Stimulated activated naive CD8-positive, alpha-beta T cell treated with anti-CD3 and anti-CD28 coated beads, Interleukin-15, amount 100 ng/mL, for 72 hours (primary cell): ENCODE results near the gene M1AP.

Experiments used
- ATAC-seq: fragments of 150-1000 bp; cut with Tn5 transposase; 2 replicates; pipeline ENCODE4 v1.10.0; 2021; ENCODE audit warnings: mild to moderate bottlenecking, moderate library complexity
- DNase-seq, 2 donors: peaks; one replicate each; pipeline ENCODE4 v3.0.0; 2021 to 2022
- H3K27ac Mint-ChIP-seq, 2 donors: one replicate each; pipeline ENCODE4 v1.8.0; 2022; ENCODE audit warnings: mild to moderate bottlenecking in 2 of 2, mixed read lengths in 2 of 2, moderate library complexity in 2 of 2
- H3K27me3 Mint-ChIP-seq: one replicate; pipeline ENCODE4 v1.8.0; 2022; ENCODE audit warnings: mixed read lengths
- H3K4me1 Mint-ChIP-seq: one replicate; pipeline ENCODE4 v1.8.0; 2022; ENCODE audit warnings: mild to moderate bottlenecking, mixed read lengths
- H3K4me3 Mint-ChIP-seq, 2 donors: one replicate each; pipeline ENCODE4 v1.8.0; 2022; ENCODE audit warnings: mild to moderate bottlenecking in 2 of 2, mixed read lengths in 2 of 2, moderate library complexity in 1 of 2
- H3K9me3 Mint-ChIP-seq, 2 donors: one replicate each; pipeline ENCODE4 v1.8.0; 2022; ENCODE audit warnings: mixed read lengths in 2 of 2

M1AP gene

GRCh38 chr2:74524955-74525716, 123.0 kb downstream of the M1AP start:
- peaks cover 31% of the 10 kb centered on the region for H3K4me1 Mint-ChIP-seq
- H3K4me3 Mint-ChIP-seq: no peak overlapping the region
- peaks cover 0 to 7% of the 10 kb centered on the region in 2 donors for H3K9me3 Mint-ChIP-seq
- H3K27me3 Mint-ChIP-seq: peaks cover 5% of the 10 kb centered on the region
- no peak for DNase-seq
- no peak for ATAC-seq
- no peak overlapping the region for H3K27ac Mint-ChIP-seq

DNA sequence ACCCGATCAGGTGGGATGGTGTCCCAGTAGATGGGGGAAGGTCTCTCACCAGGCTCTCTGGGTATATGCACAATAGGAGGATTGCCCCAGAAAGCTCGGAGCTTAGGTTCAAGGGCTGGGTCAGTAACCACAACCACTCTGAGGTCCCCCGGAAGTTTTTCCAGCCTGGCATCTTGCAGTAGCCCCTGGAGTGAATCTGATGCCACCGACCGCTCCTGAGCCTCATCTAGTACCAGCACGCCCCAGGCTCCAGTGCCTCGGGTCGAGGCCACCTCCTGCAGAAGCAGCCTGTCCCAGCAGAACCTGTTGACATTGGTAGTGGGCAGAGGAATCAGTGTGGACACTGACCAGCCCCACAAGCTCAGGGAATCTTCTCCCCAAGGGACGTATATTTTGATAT, 124.1 kb downstream of the M1AP start:
- Mint-ChIP-seq H3K4me3 (no peak overlapping the region), H3K27ac (no peak overlapping the region), H3K27me3 (peaks cover 16% of the 10 kb centered on the region), H3K9me3 (peaks cover 0 to 7% of the 10 kb centered on the region in 2 donors), H3K4me1 (peaks cover 30% of the 10 kb centered on the region)
- ATAC-seq (no peak), DNase-seq (no peak)

DNA sequence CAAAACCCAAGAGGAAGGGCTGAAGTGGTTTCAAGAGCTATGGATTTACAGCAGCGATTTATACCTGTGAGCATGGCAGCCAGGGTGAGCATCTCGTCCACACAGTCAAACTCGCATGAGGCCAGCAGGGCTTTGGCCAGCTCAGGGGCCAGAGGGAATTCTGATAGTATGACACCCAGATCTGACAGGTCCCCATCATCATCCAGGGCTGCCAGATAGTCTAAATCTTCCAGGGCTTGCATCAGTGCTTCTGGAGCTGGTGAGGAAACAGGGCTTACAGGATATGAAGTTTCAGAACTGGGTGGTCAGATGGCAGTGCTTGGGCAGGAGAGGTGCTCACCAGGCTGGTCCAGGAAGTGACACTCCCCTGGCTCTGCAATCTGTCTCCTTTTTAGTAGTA, 125.6 kb downstream of the M1AP start:
- H3K4me1 Mint-ChIP-seq: peaks cover 15% of the 10 kb centered on the region
- ATAC-seq (no peak), DNase-seq (no peak)
- H3K27ac Mint-ChIP-seq: no peak overlapping the region
- peaks cover 31% of the 10 kb centered on the region for H3K27me3 Mint-ChIP-seq
- peaks cover 0 to 7% of the 10 kb centered on the region in 2 donors for H3K9me3 Mint-ChIP-seq
- H3K4me3 Mint-ChIP-seq: no peak overlapping the region

DNA sequence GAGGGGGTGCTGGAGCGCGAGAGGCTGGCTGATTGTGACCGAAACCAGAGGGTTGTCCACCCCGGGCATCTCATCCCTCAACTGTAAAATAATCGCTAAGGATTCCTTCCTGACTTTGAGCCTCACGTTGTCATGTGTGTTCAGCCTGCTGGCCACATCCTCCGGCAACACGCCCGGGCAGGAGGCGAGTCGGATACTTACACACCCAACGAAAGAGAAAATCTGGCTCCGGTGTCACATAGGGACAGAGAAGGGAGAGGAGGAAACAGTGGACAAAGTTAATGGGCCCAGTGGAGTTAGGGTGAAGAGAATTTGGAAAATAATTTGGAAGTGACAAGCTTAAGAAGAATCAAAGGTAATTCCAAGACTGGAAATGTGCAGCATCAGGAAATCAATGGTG, 131.5 kb downstream of the M1AP start:
- DNase-seq (no peak), ATAC-seq (no peak)
- peaks cover 19% of the 10 kb centered on the region for H3K4me1 Mint-ChIP-seq
- peak overlapping the region; percentile 81 to 87 for H3K4me3 Mint-ChIP-seq
- no peaks in the 10 kb centered on the region for H3K9me3 Mint-ChIP-seq
- peaks cover 85% of the 10 kb centered on the region for H3K27me3 Mint-ChIP-seq
- no peak overlapping the region for H3K27ac Mint-ChIP-seq

GRCh38 chr2:74515981-74516633, 132.0 kb downstream of the M1AP start:
- ATAC-seq: peak; percentile 81
- Mint-ChIP-seq H3K27ac (peak overlapping the region in 1 of 2 donors; percentile 79), H3K9me3 (no peaks in the 10 kb centered on the region), H3K4me1 (peaks cover 20% of the 10 kb centered on the region), H3K4me3 (peak overlapping the region; percentile 81 to 87), H3K27me3 (peaks cover 90% of the 10 kb centered on the region)
- DNase-seq: peak; percentile 77 to 84

DNA sequence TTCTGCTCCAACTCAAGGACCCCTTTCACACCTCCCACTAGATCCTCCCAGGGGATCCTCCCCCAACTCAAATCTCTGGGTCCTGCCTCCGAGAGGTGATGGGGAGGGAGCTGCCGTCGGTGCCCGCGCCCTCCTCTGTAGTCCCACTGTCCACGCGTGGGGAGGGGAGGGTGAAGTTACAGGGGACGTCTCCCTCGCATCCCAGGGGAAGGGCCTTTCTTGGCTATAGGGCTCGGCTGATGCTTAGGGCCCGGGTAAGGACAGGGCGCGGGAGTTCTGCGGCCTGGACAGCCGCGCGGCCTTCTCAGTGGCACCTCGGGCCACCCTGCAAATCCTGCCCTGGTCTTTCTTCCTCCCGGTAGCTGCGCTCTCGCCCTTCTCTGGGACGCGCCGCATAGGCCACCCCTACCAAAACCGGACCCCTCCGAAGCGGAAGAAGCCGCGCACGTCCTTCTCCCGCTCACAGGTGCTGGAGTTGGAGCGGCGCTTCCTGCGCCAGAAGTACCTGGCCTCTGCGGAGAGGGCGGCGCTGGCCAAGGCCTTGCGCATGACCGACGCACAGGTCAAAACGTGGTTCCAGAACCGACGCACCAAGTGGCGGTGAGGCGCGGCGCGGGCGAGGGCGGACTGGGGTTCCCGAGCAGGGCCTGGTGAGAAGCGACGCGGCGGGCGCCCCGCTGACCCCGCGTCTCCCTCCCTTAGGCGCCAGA, 132.7 kb downstream of the M1AP start:
- DNase-seq (no peak), ATAC-seq (peak; percentile 21)
- no peak overlapping the region for H3K27ac Mint-ChIP-seq
- H3K9me3 Mint-ChIP-seq: no peaks in the 10 kb centered on the region
- H3K4me1 Mint-ChIP-seq: peaks cover 26% of the 10 kb centered on the region
- H3K4me3 Mint-ChIP-seq: peak overlapping the region; percentile 81 to 85
- H3K27me3 Mint-ChIP-seq: peaks cover 95% of the 10 kb centered on the region

- no peak for DNase-seq
- Mint-ChIP-seq H3K27ac (no peak within 1 kb of the TSS), H3K27me3 (peaks cover 95% of the 10 kb centered on the region), H3K4me1 (peaks cover 28% of the 10 kb centered on the region), H3K4me3 (peak within 1 kb of the TSS; percentile 81 to 85), H3K9me3 (no peaks in the 10 kb centered on the region)
- peak; percentile 26 for ATAC-seq
Measured at GRCh38 chr2:74514368-74515270, 133.5 kb downstream of the M1AP start, which contains the start of gene TLX2. Gene TLX2, plus strand, starts transcription at chr2:74514450. Its CDS starts 357 bp downstream, at chr2:74514807.

GRCh38 chr2:74513605-74514367, 134.3 kb downstream of the M1AP start:
- Mint-ChIP-seq H3K4me1 (peaks cover 28% of the 10 kb centered on the region), H3K4me3 (peak overlapping the region; percentile 58 to 65), H3K27ac (no peak overlapping the region), H3K9me3 (no peaks in the 10 kb centered on the region), H3K27me3 (peaks cover 90% of the 10 kb centered on the region)
- peak; percentile 47 for ATAC-seq
- peak in 1 of 2 donors; percentile 49 for DNase-seq

DNA sequence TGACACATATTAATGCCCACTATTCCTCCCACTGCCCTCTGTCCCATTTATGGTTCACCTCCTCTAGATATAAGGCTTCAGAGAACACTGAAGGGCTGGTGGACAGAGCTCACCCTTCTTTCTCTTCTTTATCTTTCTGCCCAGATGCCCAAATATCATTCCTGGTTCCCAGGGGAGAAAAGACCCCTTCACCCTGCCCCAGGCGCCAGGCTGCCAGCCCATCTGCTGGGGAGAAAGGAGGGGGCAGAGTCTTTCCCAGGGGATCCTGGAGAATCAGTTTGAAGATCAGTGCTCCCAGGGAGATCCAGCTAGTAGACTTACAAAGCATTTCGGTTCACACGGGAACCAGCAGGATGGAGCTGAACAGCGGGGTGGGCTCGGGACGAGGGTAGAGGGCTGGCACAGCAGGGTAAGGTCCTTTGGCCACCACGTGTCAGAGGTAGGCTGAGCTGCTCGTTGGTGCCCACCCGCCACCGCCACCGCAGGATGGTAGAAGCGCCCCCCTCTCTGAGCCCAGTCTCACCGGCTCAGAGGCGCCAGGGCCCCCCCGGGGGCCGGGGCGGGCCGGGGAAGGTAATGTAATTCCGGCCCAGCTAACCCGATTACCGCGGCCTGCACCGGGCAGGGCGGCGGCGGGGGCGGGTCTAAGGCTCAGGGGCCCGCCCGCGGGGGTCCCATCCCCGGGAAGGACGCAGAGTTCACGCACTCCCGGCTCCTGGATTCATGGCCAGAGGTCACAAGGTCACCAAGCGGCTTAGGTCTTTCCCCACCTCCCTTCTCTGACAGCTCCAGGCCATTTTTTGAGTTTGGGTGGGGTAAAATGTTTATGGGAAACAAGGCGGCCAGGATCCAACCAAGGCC, 135.2 kb downstream of the M1AP start:
- H3K27ac Mint-ChIP-seq: no peak overlapping the region
- H3K4me1 Mint-ChIP-seq: peaks cover 36% of the 10 kb centered on the region
- H3K27me3 Mint-ChIP-seq: peaks cover 88% of the 10 kb centered on the region
- no peaks in the 10 kb centered on the region for H3K9me3 Mint-ChIP-seq
- DNase-seq (no peak), ATAC-seq (no peak)
- peak overlapping the region in 1 of 2 donors; percentile 58 for H3K4me3 Mint-ChIP-seq

DNA sequence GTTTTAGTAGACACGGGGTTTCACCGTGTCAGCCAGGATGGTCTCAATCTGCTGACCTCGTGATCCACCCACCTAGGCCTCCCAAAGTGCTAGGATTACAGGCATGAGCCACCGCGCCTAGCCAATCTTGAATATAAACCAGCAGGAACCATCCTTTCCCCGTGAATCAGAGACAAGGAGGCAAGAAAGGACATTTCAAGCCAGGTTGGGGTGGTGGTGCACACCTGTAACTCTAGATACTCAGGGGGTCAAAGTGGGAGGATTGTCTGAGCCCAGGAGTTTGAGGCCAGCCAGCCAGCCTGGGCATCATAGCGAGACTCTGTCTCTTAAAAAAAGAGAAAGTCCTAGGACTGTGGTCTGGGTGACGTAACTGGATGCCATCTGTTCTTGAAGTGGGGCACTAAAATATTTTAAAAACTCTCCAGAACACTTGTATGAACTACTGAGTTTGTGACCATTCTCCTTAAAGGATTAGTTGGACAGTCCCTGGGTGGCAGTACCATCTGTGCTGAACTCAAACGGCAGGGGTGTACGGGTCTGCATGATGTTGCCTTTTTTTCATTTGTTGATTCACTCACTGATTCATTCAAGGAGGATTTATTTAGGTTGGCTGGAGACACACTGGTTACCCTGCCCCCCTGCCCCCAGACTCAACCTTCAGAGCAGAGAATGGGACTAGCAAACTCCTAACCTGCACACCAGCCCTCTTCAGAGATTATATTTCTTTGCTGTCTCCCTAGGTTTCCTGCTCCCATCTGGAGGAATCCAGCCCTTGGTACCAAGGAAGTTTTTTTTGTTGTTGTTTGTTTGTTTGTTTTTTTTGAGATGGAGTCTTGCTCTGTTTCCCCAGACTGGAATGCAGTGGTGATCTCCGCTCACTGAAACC, 136.8 kb downstream of the M1AP start:
- H3K27me3 Mint-ChIP-seq: peaks cover 72% of the 10 kb centered on the region
- H3K4me1 Mint-ChIP-seq: peaks cover 41% of the 10 kb centered on the region
- DNase-seq (no peak), ATAC-seq (no peak)
- H3K9me3 Mint-ChIP-seq: no peaks in the 10 kb centered on the region
- H3K27ac Mint-ChIP-seq: no peak overlapping the region
- H3K4me3 Mint-ChIP-seq: no peak overlapping the region

DNA sequence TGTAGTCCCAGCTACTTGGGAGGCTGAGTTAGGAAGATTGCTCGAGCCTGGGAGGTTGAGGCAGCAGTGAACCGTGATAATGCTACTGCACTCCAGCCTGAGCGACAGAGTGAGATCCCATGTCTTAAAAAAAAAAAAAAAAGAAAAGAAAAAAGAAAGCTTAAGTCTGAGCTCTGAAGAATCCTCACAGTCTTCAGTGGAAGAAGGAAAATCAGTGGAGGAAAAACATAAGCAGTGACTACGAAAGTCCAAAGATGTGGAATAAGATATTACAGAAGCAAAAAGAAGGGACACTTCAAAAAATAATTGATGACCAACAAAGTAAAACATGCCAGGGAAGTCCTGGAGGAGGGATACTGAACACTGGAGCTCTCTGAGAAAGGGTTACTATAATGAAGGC, 137.9 kb downstream of the M1AP start:
- H3K27me3 Mint-ChIP-seq: peaks cover 61% of the 10 kb centered on the region
- DNase-seq (no peak), ATAC-seq (no peak)
- peaks cover 43% of the 10 kb centered on the region for H3K4me1 Mint-ChIP-seq
- H3K4me3 Mint-ChIP-seq: no peak overlapping the region
- no peaks in the 10 kb centered on the region for H3K9me3 Mint-ChIP-seq
- no peak overlapping the region for H3K27ac Mint-ChIP-seq

GRCh38 chr2:74507926-74508520, 140.1 kb downstream of the M1AP start:
- peaks cover 65% of the 10 kb centered on the region for H3K27me3 Mint-ChIP-seq
- H3K4me3 Mint-ChIP-seq: peak overlapping the region; percentile 94 to 97
- peaks cover 58% of the 10 kb centered on the region for H3K4me1 Mint-ChIP-seq
- peak overlapping the region; percentile 99 to 100 for H3K27ac Mint-ChIP-seq
- no peaks in the 10 kb centered on the region for H3K9me3 Mint-ChIP-seq
- ATAC-seq: peak; percentile 44
- DNase-seq: peak; percentile 39 to 50
